Endodermal cell (in vitro differentiated cells): ENCODE results near the gene GRIK4. TPM values are rescaled to one million over a fixed set of nuclear protein-coding genes. Genes with fewer than 3 reads are reported as not detected.

Experiments
- DNase-seq: peaks from one replicate; pipeline ENCODE4 v3.0.0-alpha.2; 2017
- H3K27ac ChIP-seq: 2 replicates; pipeline ENCODE4 v1.5.1; 2013; ENCODE audit warnings: mild to moderate bottlenecking, low read depth, low read length, moderate library complexity
- H3K27me3 ChIP-seq: 2 replicates; pipeline ENCODE4 v1.6.1; 2013; ENCODE audit warnings: mild to moderate bottlenecking, low read length, moderate library complexity; ENCODE audit not compliant: insufficient read depth, control insufficient read depth, poor library complexity, severe bottlenecking
- H3K36me3 ChIP-seq: 2 replicates; pipeline ENCODE4 v1.7.0; 2013; ENCODE audit warnings: mild to moderate bottlenecking, low read length, moderate library complexity; ENCODE audit not compliant: control insufficient read depth, insufficient read depth
- H3K4me1 ChIP-seq: one replicate; pipeline ENCODE4 v1.7.0; 2013; ENCODE audit warnings: low read length; ENCODE audit not compliant: control insufficient read depth, insufficient read depth
- H3K4me3 ChIP-seq: 2 replicates; pipeline ENCODE4 v1.5.1; 2013; ENCODE audit warnings: mild to moderate bottlenecking, low read length, moderate library complexity
- H3K9ac ChIP-seq: 2 replicates; pipeline ENCODE4 v1.6.1; 2013; ENCODE audit warnings: mild to moderate bottlenecking, low read length, moderate library complexity; ENCODE audit not compliant: poor library complexity, severe bottlenecking; ENCODE audit errors: extremely low read depth
- H3K9me3 ChIP-seq: 2 replicates; pipeline ENCODE4 v1.6.1; 2013; ENCODE audit warnings: mild to moderate bottlenecking, low read length, moderate library complexity; ENCODE audit not compliant: control insufficient read depth
- H3K27ac Mint-ChIP-seq: 2 replicates; pipeline ENCODE4 v1.8.0; 2020; ENCODE audit warnings: mixed read lengths
- H3K27me3 Mint-ChIP-seq: 2 replicates; pipeline ENCODE4 v1.8.0; 2021; ENCODE audit warnings: mild to moderate bottlenecking, mixed read lengths; ENCODE audit not compliant: insufficient read depth
- H3K36me3 Mint-ChIP-seq: 2 replicates; pipeline ENCODE4 v1.8.0; 2020; ENCODE audit warnings: low read depth, mixed read lengths
- H3K4me1 Mint-ChIP-seq: 2 replicates; pipeline ENCODE4 v1.8.0; 2020; ENCODE audit warnings: mixed read lengths
- H3K4me3 Mint-ChIP-seq: 2 replicates; pipeline ENCODE4 v1.8.0; 2020; ENCODE audit warnings: mild to moderate bottlenecking, moderate library complexity, mixed read lengths
- H3K9me3 Mint-ChIP-seq: 2 replicates; pipeline ENCODE4 v1.8.0; 2020; ENCODE audit warnings: mild to moderate bottlenecking, mixed read lengths
- WGBS, 2 experiments: methylation state at CpG; one replicate each; pipeline versions ENCODE4 v1.1.5 to v1.1.7; 2013; ENCODE audit warnings: missing lambda C conversion rate in 2 of 2, mixed read lengths in 1 of 2; ENCODE audit not compliant: insufficient coverage in 1 of 2, insufficient read length in 1 of 2; 5-methylcytosine and 5-hydroxymethylcytosine counted together
- total RNA-seq, 2 donors: library from RNA; stranded (reverse); fragmentation: NEBNext Ultra II Directional in 1 of 2; extraction: Animal tissue kit (Norgen Biotek cat#: 25700) in 1 of 2; gene quantifications; 2 replicates in 1 of 2; 3 replicates in 1 of 2; pipeline ENCODE4 v1.2.1, GENCODE V29; 2021
- TF ChIP-seq, protein P1 (sequence below): fragments of 200-600 bp; sonication (generic); conservative IDR thresholded peaks from 2 replicates; pipeline ENCODE4 v1.5.0; 2021; ENCODE audit warnings: antibody characterized with exemption, mild to moderate bottlenecking

GRIK4 gene
- total RNA-seq, 2 donors from 2014 or later = 1.7 to 3.5 TPM

DNA sequence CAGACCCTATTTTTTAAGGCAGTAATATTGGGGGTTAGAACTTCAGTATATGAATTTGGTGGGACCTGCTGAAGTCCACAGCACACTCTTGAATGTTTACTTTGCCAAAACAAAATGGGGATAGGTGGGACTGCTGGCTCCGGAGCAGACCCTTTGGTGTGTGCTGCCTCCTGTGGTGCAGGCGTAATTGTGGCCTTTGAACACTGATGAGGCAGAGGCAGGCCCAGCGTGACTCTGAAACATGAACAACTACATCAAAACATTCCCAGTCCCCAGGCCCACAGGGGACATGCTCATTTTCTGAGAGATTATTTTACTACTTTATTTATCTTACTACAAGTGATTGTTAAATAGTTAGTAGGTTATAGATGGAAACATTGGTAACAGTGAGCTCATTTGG is 287.3 kb downstream of the GRIK4 start:
- TF ChIP-seq, protein P1, sequence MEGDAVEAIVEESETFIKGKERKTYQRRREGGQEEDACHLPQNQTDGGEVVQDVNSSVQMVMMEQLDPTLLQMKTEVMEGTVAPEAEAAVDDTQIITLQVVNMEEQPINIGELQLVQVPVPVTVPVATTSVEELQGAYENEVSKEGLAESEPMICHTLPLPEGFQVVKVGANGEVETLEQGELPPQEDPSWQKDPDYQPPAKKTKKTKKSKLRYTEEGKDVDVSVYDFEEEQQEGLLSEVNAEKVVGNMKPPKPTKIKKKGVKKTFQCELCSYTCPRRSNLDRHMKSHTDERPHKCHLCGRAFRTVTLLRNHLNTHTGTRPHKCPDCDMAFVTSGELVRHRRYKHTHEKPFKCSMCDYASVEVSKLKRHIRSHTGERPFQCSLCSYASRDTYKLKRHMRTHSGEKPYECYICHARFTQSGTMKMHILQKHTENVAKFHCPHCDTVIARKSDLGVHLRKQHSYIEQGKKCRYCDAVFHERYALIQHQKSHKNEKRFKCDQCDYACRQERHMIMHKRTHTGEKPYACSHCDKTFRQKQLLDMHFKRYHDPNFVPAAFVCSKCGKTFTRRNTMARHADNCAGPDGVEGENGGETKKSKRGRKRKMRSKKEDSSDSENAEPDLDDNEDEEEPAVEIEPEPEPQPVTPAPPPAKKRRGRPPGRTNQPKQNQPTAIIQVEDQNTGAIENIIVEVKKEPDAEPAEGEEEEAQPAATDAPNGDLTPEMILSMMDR = no peak
- H3K9me3 Mint-ChIP-seq = no peaks in the 10 kb centered on the region
- H3K4me1 Mint-ChIP-seq = no peaks in the 10 kb centered on the region
- peak; percentile 68 for DNase-seq
- no peak overlapping the region for H3K27ac ChIP-seq
- WGBS, 2 experiments = 55 to 60% methylated on average over 1 to 3 of the region's 3 CpGs
- no peaks in the 10 kb centered on the region for H3K4me1 ChIP-seq
- no peaks in the 10 kb centered on the region for H3K36me3 Mint-ChIP-seq
- no peaks in the 10 kb centered on the region for H3K27me3 ChIP-seq
- no peak overlapping the region for H3K4me3 Mint-ChIP-seq
- H3K9me3 ChIP-seq = no peaks in the 10 kb centered on the region
- no peaks in the 10 kb centered on the region for H3K36me3 ChIP-seq
- H3K4me3 ChIP-seq = no peak overlapping the region
- no peak overlapping the region for H3K27ac Mint-ChIP-seq
- H3K9ac ChIP-seq = no peak overlapping the region
- H3K27me3 Mint-ChIP-seq = no peaks in the 10 kb centered on the region

DNA sequence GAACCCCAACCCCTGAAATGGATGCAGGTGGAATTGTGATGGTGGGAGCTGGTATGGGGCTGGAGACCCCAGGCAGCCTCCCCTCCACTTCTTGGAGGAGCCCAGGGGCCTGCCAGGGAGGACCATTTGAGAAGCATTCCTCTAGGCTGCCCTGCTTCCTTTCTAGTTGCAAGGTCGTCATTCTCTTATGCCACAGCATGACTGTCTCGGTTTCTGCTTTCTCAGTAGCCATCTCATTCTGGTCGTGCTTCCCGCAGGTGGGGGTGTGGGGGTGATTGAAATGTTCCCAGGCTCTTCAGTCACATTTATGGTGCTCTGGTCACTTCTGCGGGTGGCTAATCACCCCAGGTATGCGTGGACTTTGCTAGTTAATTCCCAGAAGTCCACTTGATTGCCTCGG is 288.7 kb downstream of the GRIK4 start:
- Histone ChIP-seq H3K4me1 (no peaks in the 10 kb centered on the region), H3K27ac (no peak overlapping the region), H3K36me3 (no peaks in the 10 kb centered on the region), H3K9me3 (no peaks in the 10 kb centered on the region), H3K4me3 (no peak overlapping the region), H3K9ac (no peak overlapping the region), H3K27me3 (no peaks in the 10 kb centered on the region)
- 86 to 87% methylated on average over 4 to 7 of the region's 7 CpGs for WGBS, 2 experiments
- no peak for DNase-seq
- H3K4me3 Mint-ChIP-seq = no peak overlapping the region
- TF ChIP-seq, protein P1 = no peak
- H3K27me3 Mint-ChIP-seq = no peaks in the 10 kb centered on the region
- H3K4me1 Mint-ChIP-seq = no peaks in the 10 kb centered on the region
- no peaks in the 10 kb centered on the region for H3K36me3 Mint-ChIP-seq
- H3K27ac Mint-ChIP-seq = no peak overlapping the region
- no peaks in the 10 kb centered on the region for H3K9me3 Mint-ChIP-seq

DNA sequence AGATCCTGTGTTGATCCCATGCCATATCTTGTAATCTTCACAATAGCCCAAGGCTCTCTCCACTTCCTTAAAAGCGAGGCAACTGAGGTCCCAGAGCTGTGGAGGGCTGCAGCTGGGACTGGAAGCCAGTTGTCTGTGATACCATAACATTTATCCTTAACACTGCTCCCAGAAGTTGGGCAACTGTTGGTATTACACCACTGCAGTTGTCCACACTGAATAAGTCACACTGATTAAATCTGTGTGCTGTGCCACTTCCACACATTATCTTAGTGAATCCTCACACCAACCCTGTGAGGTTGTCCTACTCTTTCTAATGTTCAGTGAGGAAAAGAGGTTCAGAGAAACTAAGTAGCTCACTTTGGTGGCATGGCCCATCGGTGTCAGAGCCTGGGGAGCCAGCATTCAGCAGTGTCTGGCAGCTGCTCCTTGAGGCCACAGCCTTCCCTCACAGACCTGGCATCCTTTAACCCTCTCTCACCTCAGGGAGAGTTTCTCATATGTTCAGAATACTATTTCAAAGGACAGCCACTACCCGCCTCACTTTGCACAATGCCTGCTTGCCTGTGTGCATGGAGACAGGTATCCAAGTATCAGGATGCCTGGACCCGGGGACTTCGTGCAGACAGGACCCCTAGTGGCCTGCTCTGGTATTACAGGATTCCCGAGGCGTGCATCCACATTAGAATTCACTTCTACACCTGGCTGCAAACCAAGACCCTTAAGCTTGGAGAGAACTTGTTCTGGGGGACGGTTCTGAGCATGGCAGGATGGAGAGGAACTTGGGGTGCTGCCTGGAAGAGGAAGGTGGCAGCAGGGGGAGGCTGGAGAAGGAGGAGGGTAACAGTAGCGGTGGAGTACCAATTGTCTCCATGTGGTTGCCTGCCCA is 290.5 kb downstream of the GRIK4 start:
- Mint-ChIP-seq H3K4me1 (peaks cover 7% of the 10 kb centered on the region), H3K4me3 (no peak overlapping the region), H3K36me3 (no peaks in the 10 kb centered on the region), H3K27me3 (no peaks in the 10 kb centered on the region), H3K9me3 (no peaks in the 10 kb centered on the region), H3K27ac (no peak overlapping the region)
- no peaks in the 10 kb centered on the region for H3K9me3 ChIP-seq
- H3K9ac ChIP-seq = no peak overlapping the region
- peak; percentile 90 for DNase-seq
- no peak overlapping the region for H3K27ac ChIP-seq
- no peaks in the 10 kb centered on the region for H3K36me3 ChIP-seq
- TF ChIP-seq, protein P1 = peak; percentile 93
- peaks cover 2% of the 10 kb centered on the region for H3K4me1 ChIP-seq
- H3K27me3 ChIP-seq = no peaks in the 10 kb centered on the region
- WGBS, 2 experiments = 42 to 57% methylated on average over 5 to 9 of the region's 9 CpGs
- H3K4me3 ChIP-seq = no peak overlapping the region
